Measurements from ENCODE around the gene SSTR1.
A peak's percentile ranks its signal among the peaks of the same experiment; 100 is the strongest.

Gene SSTR1

GRCh38 chr14:38238332-38238731 lies 30.6 kb downstream of the SSTR1 start:
- Histone ChIP-seq H3K27me3 (replicated peaks in 2 of 5; ENCODE audit: control insufficient read depth in 4 of 5, insufficient read depth in 5 of 5, low read length in 4 of 5) (no peaks in the 10 kb centered on the region), H3K4me1 (ENCODE audit: control extremely low read depth in 1 of 4, control insufficient read depth in 4 of 4, insufficient read depth in 4 of 4, low read length in 3 of 4) (no peaks in the 10 kb centered on the region), H3K9me3 (ENCODE audit: control extremely low read depth in 1 of 5, control insufficient read depth in 4 of 5, insufficient read depth in 2 of 5, low read depth in 1 of 5, low read length in 4 of 5) (no peaks in the 10 kb centered on the region), H3K4me3 (ENCODE audit: control insufficient read depth in 1 of 7, extremely low read depth in 1 of 7, insufficient read depth in 4 of 7, low read depth in 2 of 7, low read length in 6 of 7) (no peak overlapping the region), H3K27ac (ENCODE audit: insufficient read depth in 1 of 2, low read depth in 1 of 2, low read length in 2 of 2, poor library complexity in 1 of 2, severe bottlenecking in 2 of 2) (no peak overlapping the region), H3K36me3 (ENCODE audit: control insufficient read depth in 4 of 4, insufficient read depth in 4 of 4, low read length in 3 of 4) (no peaks in the 10 kb centered on the region)
- ChIA-PET CTCF (no interaction called here), POLR2A (no interaction called here)
- DNase-seq = no peak
- WGBS (ENCODE audit: insufficient coverage) = 100% methylated on average over 1 of the region's 1 CpG

- ChIA-PET POLR2A (no interaction called here), CTCF (no interaction called here)
- no peak for DNase-seq
- H3K27me3 ChIP-seq (replicated peaks in 2 of 5; ENCODE audit: control insufficient read depth in 4 of 5, insufficient read depth in 5 of 5, low read length in 4 of 5) = no peaks in the 10 kb centered on the region
- H3K9me3 ChIP-seq (ENCODE audit: control extremely low read depth in 1 of 5, control insufficient read depth in 4 of 5, insufficient read depth in 2 of 5, low read depth in 1 of 5, low read length in 4 of 5) = no peaks in the 10 kb centered on the region
- no peaks in the 10 kb centered on the region for H3K36me3 ChIP-seq (ENCODE audit: control insufficient read depth in 4 of 4, insufficient read depth in 4 of 4, low read length in 3 of 4)
- no peaks in the 10 kb centered on the region for H3K4me1 ChIP-seq (ENCODE audit: control extremely low read depth in 1 of 4, control insufficient read depth in 4 of 4, insufficient read depth in 4 of 4, low read length in 3 of 4)
- no peak overlapping the region for H3K4me3 ChIP-seq (ENCODE audit: control insufficient read depth in 1 of 7, extremely low read depth in 1 of 7, insufficient read depth in 4 of 7, low read depth in 2 of 7, low read length in 6 of 7)
- H3K27ac ChIP-seq (ENCODE audit: insufficient read depth in 1 of 2, low read depth in 1 of 2, low read length in 2 of 2, poor library complexity in 1 of 2, severe bottlenecking in 2 of 2) = no peak overlapping the region
Observed at GRCh38 chr14:38238878-38239277, 31.2 kb downstream of the SSTR1 start.

GRCh38 chr14:38243696-38244240 lies 36.1 kb downstream of the SSTR1 start:
- no peak overlapping the region for H3K27ac ChIP-seq (ENCODE audit: insufficient read depth in 1 of 2, low read depth in 1 of 2, low read length in 2 of 2, poor library complexity in 1 of 2, severe bottlenecking in 2 of 2)
- WGBS (ENCODE audit: insufficient coverage) = no CpG with 5 or more reads among the region's 1 CpG
- H3K4me1 ChIP-seq (ENCODE audit: control extremely low read depth in 1 of 4, control insufficient read depth in 4 of 4, insufficient read depth in 4 of 4, low read length in 3 of 4) = no peaks in the 10 kb centered on the region
- CTCF ChIA-PET = no interaction called here
- no peaks in the 10 kb centered on the region for H3K27me3 ChIP-seq (replicated peaks in 2 of 5; ENCODE audit: control insufficient read depth in 4 of 5, insufficient read depth in 5 of 5, low read length in 4 of 5)
- H3K9me3 ChIP-seq (ENCODE audit: control extremely low read depth in 1 of 5, control insufficient read depth in 4 of 5, insufficient read depth in 2 of 5, low read depth in 1 of 5, low read length in 4 of 5) = no peaks in the 10 kb centered on the region
- DNase-seq = peak in 1 of 3 donors; percentile 10
- POLR2A ChIA-PET = no interaction called here
- no peaks in the 10 kb centered on the region for H3K36me3 ChIP-seq (ENCODE audit: control insufficient read depth in 4 of 4, insufficient read depth in 4 of 4, low read length in 3 of 4)
- H3K4me3 ChIP-seq (ENCODE audit: control insufficient read depth in 1 of 7, extremely low read depth in 1 of 7, insufficient read depth in 4 of 7, low read depth in 2 of 7, low read length in 6 of 7) = no peak overlapping the region

- 100% methylated on average over 2 of the region's 3 CpGs for WGBS (ENCODE audit: insufficient coverage)
- CTCF ChIA-PET = interaction anchor here (1.3 kb wide), 1 partner anchor 9 kb away, joined by 4 read pairs; no protein-coding TSS in a partner anchor
- Histone ChIP-seq H3K4me1 (ENCODE audit: control extremely low read depth in 1 of 4, control insufficient read depth in 4 of 4, insufficient read depth in 4 of 4, low read length in 3 of 4) (no peaks in the 10 kb centered on the region), H3K27ac (ENCODE audit: insufficient read depth in 1 of 2, low read depth in 1 of 2, low read length in 2 of 2, poor library complexity in 1 of 2, severe bottlenecking in 2 of 2) (no peak overlapping the region), H3K36me3 (ENCODE audit: control insufficient read depth in 4 of 4, insufficient read depth in 4 of 4, low read length in 3 of 4) (no peaks in the 10 kb centered on the region), H3K27me3 (replicated peaks in 2 of 5; ENCODE audit: control insufficient read depth in 4 of 5, insufficient read depth in 5 of 5, low read length in 4 of 5) (peaks cover 0 to 16% (median 2%) of the 10 kb centered on the region in 5 experiments), H3K4me3 (ENCODE audit: control insufficient read depth in 1 of 7, extremely low read depth in 1 of 7, insufficient read depth in 4 of 7, low read depth in 2 of 7, low read length in 6 of 7) (no peak overlapping the region), H3K9me3 (ENCODE audit: control extremely low read depth in 1 of 5, control insufficient read depth in 4 of 5, insufficient read depth in 2 of 5, low read depth in 1 of 5, low read length in 4 of 5) (no peaks in the 10 kb centered on the region)
- POLR2A ChIA-PET = no interaction called here
- peak in 1 of 3 donors; percentile 5 for DNase-seq
Observed at GRCh38 chr14:38248321-38249028, 40.8 kb downstream of the SSTR1 start.

- CTCF ChIA-PET = no interaction called here
- no peaks in the 10 kb centered on the region for H3K36me3 ChIP-seq (ENCODE audit: control insufficient read depth in 4 of 4, insufficient read depth in 4 of 4, low read length in 3 of 4)
- H3K4me3 ChIP-seq (ENCODE audit: control insufficient read depth in 1 of 7, extremely low read depth in 1 of 7, insufficient read depth in 4 of 7, low read depth in 2 of 7, low read length in 6 of 7) = no peak overlapping the region
- DNase-seq = no peak
- H3K27me3 ChIP-seq (replicated peaks in 2 of 5; ENCODE audit: control insufficient read depth in 4 of 5, insufficient read depth in 5 of 5, low read length in 4 of 5) = peaks cover 0 to 34% (median 19%) of the 10 kb centered on the region in 5 experiments
- H3K4me1 ChIP-seq (ENCODE audit: control extremely low read depth in 1 of 4, control insufficient read depth in 4 of 4, insufficient read depth in 4 of 4, low read length in 3 of 4) = peaks cover 5 to 12% (median 6%) of the 10 kb centered on the region in 4 experiments
- no peaks in the 10 kb centered on the region for H3K9me3 ChIP-seq (ENCODE audit: control extremely low read depth in 1 of 5, control insufficient read depth in 4 of 5, insufficient read depth in 2 of 5, low read depth in 1 of 5, low read length in 4 of 5)
- POLR2A ChIA-PET = no interaction called here
- no peak overlapping the region for H3K27ac ChIP-seq (ENCODE audit: insufficient read depth in 1 of 2, low read depth in 1 of 2, low read length in 2 of 2, poor library complexity in 1 of 2, severe bottlenecking in 2 of 2)
Observed at GRCh38 chr14:38250331-38250730, 42.6 kb downstream of the SSTR1 start.

- WGBS (ENCODE audit: insufficient coverage) = no CpG with 5 or more reads among the region's 4 CpGs
- Histone ChIP-seq H3K27ac (ENCODE audit: insufficient read depth in 1 of 2, low read depth in 1 of 2, low read length in 2 of 2, poor library complexity in 1 of 2, severe bottlenecking in 2 of 2) (no peak overlapping the region), H3K27me3 (replicated peaks in 2 of 5; ENCODE audit: control insufficient read depth in 4 of 5, insufficient read depth in 5 of 5, low read length in 4 of 5) (peaks cover 0 to 37% (median 24%) of the 10 kb centered on the region in 5 experiments), H3K4me1 (ENCODE audit: control extremely low read depth in 1 of 4, control insufficient read depth in 4 of 4, insufficient read depth in 4 of 4, low read length in 3 of 4) (peaks cover 5 to 22% (median 18%) of the 10 kb centered on the region in 4 experiments), H3K36me3 (ENCODE audit: control insufficient read depth in 4 of 4, insufficient read depth in 4 of 4, low read length in 3 of 4) (no peaks in the 10 kb centered on the region), H3K9me3 (ENCODE audit: control extremely low read depth in 1 of 5, control insufficient read depth in 4 of 5, insufficient read depth in 2 of 5, low read depth in 1 of 5, low read length in 4 of 5) (no peaks in the 10 kb centered on the region), H3K4me3 (ENCODE audit: control insufficient read depth in 1 of 7, extremely low read depth in 1 of 7, insufficient read depth in 4 of 7, low read depth in 2 of 7, low read length in 6 of 7) (no peak overlapping the region)
- DNase-seq = no peak
- POLR2A ChIA-PET = no interaction called here
- CTCF ChIA-PET = no interaction called here
Observed at GRCh38 chr14:38252066-38252710, 44.5 kb downstream of the SSTR1 start.

GRCh38 chr14:38253676-38254075 lies 46.0 kb downstream of the SSTR1 start:
- ChIA-PET POLR2A (no interaction called here), CTCF (no interaction called here)
- peaks cover 5 to 22% (median 18%) of the 10 kb centered on the region in 4 experiments for H3K4me1 ChIP-seq (ENCODE audit: control extremely low read depth in 1 of 4, control insufficient read depth in 4 of 4, insufficient read depth in 4 of 4, low read length in 3 of 4)
- H3K27me3 ChIP-seq (replicated peaks in 2 of 5; ENCODE audit: control insufficient read depth in 4 of 5, insufficient read depth in 5 of 5, low read length in 4 of 5) = peaks cover 0 to 37% (median 26%) of the 10 kb centered on the region in 5 experiments
- H3K9me3 ChIP-seq (ENCODE audit: control extremely low read depth in 1 of 5, control insufficient read depth in 4 of 5, insufficient read depth in 2 of 5, low read depth in 1 of 5, low read length in 4 of 5) = no peaks in the 10 kb centered on the region
- no peak overlapping the region for H3K4me3 ChIP-seq (ENCODE audit: control insufficient read depth in 1 of 7, extremely low read depth in 1 of 7, insufficient read depth in 4 of 7, low read depth in 2 of 7, low read length in 6 of 7)
- 86% methylated on average over 3 of the region's 4 CpGs for WGBS (ENCODE audit: insufficient coverage)
- H3K27ac ChIP-seq (ENCODE audit: insufficient read depth in 1 of 2, low read depth in 1 of 2, low read length in 2 of 2, poor library complexity in 1 of 2, severe bottlenecking in 2 of 2) = no peak overlapping the region
- H3K36me3 ChIP-seq (ENCODE audit: control insufficient read depth in 4 of 4, insufficient read depth in 4 of 4, low read length in 3 of 4) = no peaks in the 10 kb centered on the region
- no peak for DNase-seq
